ENCODE results near the gene ALDH3B2.

ALDH3B2 gene

DNA sequence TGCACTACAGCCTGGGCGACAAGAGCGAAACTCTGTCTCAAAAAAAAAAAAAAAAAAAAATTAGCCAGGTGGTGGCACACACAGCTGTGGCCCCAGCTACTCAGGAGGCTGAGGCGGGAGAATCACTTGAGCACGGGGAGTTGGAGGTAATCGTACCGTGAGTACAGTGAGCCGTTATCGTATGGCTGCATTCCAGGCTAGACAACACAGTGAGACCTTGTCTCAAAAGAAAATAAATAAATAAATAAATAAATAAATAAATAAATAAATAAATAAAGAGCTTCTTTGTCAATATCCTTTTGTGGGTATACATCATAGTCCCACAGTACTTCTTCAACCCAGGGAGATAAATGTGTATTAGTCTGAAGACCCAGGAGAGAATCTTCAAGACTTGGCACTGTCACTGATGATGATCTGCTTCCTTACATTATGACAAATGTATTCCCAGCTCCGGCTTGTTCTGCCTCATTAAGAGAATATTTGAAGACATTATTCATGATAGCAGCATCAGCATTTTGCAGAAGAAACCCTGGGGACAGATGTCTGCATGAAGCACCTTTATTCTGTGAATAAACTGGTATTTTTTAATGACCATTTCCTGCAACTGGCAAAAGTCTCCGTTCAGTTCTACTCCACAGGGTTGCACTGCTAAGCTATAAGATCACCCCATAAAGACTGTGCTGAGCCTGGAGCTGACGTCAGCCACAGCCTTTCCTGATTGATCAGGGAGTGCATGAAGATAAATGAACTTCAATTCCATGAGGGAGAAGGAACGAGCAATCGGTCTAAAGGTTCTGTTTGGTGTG, 22.2 kb downstream of the ALDH3B2 start (continued):
- TF ChIP-seq ZBTB6 (tag by site-specific recombination; IDR thresholded peaks at IDR 0.05) (no peak), ZNF433 (tag by site-specific recombination; IDR thresholded peaks at IDR 0.05; ENCODE audit: low read depth) (peak; percentile 42; the same call in 1 of the 2 replicates), KLF9 (tag by site-specific recombination; IDR thresholded peaks at IDR 0.05; ENCODE audit: low read depth) (no peak), PRDM6 (tag by site-specific recombination; IDR thresholded peaks at IDR 0.05) (no peak), SCRT1 (tag by site-specific recombination; IDR thresholded peaks at IDR 0.05; ENCODE audit: borderline replicate concordance) (no peak), OVOL3 (tag by site-specific recombination; IDR thresholded peaks at IDR 0.05) (no peak), ZNF792 (tag by site-specific recombination; IDR thresholded peaks at IDR 0.05) (no peak), ZNF138 (tag by site-specific recombination; IDR thresholded peaks at IDR 0.05; ENCODE audit: borderline replicate concordance) (no peak), ZNF140 (tag by site-specific recombination; IDR thresholded peaks at IDR 0.05) (peak; percentile 58; the same call in 1 of the 2 replicates), ZNF561 (tag by site-specific recombination; IDR thresholded peaks at IDR 0.05; ENCODE audit: borderline replicate concordance) (no peak), ZNF629 (tag by site-specific recombination; IDR thresholded peaks at IDR 0.05) (0 out of 2 replicates have a peak, but pooled peaks have one; percentile 24), ZSCAN30 (tag by site-specific recombination; IDR thresholded peaks at IDR 0.05) (no peak), KLF7 (tag by site-specific recombination; IDR thresholded peaks at IDR 0.05; ENCODE audit: borderline replicate concordance) (no peak), ZBTB21 (tag by site-specific recombination; IDR thresholded peaks at IDR 0.05) (0 out of 2 replicates have a peak, but pooled peaks have one; percentile 15), ZNF133 (tag by site-specific recombination; IDR thresholded peaks at IDR 0.05) (no peak), ZFP37 (tag by site-specific recombination; IDR thresholded peaks at IDR 0.05) (no peak), ZNF23 (tag by site-specific recombination; IDR thresholded peaks at IDR 0.05; ENCODE audit: borderline replicate concordance) (no peak), KLF10 (tag by site-specific recombination; IDR thresholded peaks at IDR 0.05) (no peak), ZNF274 (IDR thresholded peaks at IDR 0.05; ENCODE audit: low read length) (no peak), ZNF274 (tag by site-specific recombination; IDR thresholded peaks at IDR 0.05; ENCODE audit: borderline replicate concordance) (no peak), FEZF1 (tag by site-specific recombination; IDR thresholded peaks at IDR 0.05) (no peak), GLIS1 (tag by site-specific recombination; IDR thresholded peaks at IDR 0.05) (no peak), ZNF677 (tag by site-specific recombination; IDR thresholded peaks at IDR 0.05) (no peak), ZNF391 (tag by site-specific recombination; IDR thresholded peaks at IDR 0.05; ENCODE audit: borderline replicate concordance, low read depth) (no peak), ZNF366 (tag by site-specific recombination; conservative IDR thresholded peaks at IDR 0.05) (no peak), MEIS1 (CRISPR knock-in tag; IDR thresholded peaks at IDR 0.05; ENCODE audit: borderline replicate concordance) (no peak), HOXA7 (CRISPR knock-in tag; IDR thresholded peaks at IDR 0.05; ENCODE audit: borderline replicate concordance) (no peak), ZNF660 (tag by site-specific recombination; IDR thresholded peaks at IDR 0.05) (no peak), ZNF214 (tag by site-specific recombination; IDR thresholded peaks at IDR 0.05; ENCODE audit: borderline replicate concordance) (no peak)
- TF ChIP-seq, protein P1, sequence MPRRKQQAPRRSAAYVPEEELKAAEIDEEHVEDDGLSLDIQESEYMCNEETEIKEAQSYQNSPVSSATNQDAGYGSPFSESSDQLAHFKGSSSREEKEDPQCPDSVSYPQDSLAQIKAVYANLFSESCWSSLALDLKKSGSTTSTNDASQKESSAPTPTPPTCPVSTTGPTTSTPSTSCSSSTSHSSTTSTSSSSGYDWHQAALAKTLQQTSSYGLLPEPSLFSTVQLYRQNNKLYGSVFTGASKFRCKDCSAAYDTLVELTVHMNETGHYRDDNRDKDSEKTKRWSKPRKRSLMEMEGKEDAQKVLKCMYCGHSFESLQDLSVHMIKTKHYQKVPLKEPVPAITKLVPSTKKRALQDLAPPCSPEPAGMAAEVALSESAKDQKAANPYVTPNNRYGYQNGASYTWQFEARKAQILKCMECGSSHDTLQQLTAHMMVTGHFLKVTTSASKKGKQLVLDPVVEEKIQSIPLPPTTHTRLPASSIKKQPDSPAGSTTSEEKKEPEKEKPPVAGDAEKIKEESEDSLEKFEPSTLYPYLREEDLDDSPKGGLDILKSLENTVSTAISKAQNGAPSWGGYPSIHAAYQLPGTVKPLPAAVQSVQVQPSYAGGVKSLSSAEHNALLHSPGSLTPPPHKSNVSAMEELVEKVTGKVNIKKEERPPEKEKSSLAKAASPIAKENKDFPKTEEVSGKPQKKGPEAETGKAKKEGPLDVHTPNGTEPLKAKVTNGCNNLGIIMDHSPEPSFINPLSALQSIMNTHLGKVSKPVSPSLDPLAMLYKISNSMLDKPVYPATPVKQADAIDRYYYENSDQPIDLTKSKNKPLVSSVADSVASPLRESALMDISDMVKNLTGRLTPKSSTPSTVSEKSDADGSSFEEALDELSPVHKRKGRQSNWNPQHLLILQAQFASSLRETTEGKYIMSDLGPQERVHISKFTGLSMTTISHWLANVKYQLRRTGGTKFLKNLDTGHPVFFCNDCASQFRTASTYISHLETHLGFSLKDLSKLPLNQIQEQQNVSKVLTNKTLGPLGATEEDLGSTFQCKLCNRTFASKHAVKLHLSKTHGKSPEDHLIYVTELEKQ (tag by site-specific recombination; IDR thresholded peaks at IDR 0.05; ENCODE audit: borderline replicate concordance), result no peak
- TF ChIP-seq, protein P2, sequence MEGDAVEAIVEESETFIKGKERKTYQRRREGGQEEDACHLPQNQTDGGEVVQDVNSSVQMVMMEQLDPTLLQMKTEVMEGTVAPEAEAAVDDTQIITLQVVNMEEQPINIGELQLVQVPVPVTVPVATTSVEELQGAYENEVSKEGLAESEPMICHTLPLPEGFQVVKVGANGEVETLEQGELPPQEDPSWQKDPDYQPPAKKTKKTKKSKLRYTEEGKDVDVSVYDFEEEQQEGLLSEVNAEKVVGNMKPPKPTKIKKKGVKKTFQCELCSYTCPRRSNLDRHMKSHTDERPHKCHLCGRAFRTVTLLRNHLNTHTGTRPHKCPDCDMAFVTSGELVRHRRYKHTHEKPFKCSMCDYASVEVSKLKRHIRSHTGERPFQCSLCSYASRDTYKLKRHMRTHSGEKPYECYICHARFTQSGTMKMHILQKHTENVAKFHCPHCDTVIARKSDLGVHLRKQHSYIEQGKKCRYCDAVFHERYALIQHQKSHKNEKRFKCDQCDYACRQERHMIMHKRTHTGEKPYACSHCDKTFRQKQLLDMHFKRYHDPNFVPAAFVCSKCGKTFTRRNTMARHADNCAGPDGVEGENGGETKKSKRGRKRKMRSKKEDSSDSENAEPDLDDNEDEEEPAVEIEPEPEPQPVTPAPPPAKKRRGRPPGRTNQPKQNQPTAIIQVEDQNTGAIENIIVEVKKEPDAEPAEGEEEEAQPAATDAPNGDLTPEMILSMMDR (tag by site-specific recombination; IDR thresholded peaks at IDR 0.05), result no peak
